CD4-positive, alpha-beta T cell treated with Interferon alpha-2 for 1 hour (primary cell): ENCODE measurements around the gene ORC3.

Experiments
- DNase-seq, 2 donors: peaks; one replicate each; pipeline ENCODE4 v3.0.0-alpha.2; 2020 to 2022

Gene ORC3

DNA sequence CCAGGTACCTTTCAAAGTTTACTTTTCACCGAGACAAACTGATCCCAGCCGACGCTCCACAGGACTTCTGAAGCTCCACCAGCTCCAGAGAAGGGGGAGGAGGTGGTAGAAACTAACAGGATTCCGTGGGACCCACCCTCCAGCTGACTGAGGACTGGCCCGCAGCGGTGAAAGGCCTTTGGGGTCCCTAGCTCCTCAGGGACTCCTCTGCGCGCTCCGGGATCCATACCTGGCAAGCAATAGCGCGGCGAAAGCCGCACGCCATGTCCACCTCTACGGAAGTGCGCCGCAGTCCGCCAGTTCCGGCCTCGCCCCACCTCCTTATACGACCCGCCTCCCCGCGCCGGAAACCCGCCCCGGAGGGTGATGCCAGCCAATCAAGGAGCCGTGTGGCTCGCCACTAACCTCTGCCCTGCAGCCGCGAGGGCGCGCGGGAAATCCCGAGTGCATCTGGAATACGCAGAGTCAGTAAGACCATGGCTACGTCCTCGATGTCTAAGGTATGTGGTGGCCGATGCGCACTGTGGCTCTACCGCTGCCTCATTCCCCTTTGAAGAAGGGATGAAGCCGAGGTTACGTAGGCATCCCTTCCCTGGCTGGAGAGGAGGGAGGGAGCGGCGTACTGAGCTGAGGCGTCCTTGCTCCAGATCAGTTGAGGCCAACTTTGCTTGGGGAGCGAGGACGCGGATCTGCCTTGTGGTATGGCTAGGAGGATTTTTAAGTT is at the start of gene ORC3, which contains the start of gene RARS2:
Gene ORC3, plus strand, starts transcription at position 443 of the 724 bp plus-strand sequence. Its CDS starts 34 bp downstream, at position 477.
Gene RARS2, minus strand, starts transcription at position 295 of the 724 bp plus-strand sequence. Its CDS starts 30 bp downstream, at position 265.
- peak; percentile 92 to 95 for DNase-seq

DNA sequence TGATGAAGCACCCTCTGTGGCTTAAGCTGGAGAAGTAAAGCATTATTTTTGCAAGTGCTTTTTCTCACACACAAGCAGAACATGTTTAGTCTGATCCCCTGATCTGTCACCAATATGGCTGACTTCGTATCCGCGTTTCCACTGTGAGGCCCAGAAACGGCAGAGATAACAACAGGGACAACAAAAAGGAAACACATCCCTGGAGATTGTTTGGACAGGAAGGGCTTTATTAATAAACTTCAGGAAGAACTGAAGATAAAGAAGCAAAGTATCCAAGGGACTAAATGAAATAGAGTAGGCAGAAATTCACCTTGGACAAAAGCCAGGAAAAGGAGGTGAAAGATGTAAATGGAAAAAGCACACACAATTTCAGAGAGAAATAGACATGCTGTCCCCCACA is 49.4 kb upstream of the ORC3 start:
- no peak for DNase-seq

DNA sequence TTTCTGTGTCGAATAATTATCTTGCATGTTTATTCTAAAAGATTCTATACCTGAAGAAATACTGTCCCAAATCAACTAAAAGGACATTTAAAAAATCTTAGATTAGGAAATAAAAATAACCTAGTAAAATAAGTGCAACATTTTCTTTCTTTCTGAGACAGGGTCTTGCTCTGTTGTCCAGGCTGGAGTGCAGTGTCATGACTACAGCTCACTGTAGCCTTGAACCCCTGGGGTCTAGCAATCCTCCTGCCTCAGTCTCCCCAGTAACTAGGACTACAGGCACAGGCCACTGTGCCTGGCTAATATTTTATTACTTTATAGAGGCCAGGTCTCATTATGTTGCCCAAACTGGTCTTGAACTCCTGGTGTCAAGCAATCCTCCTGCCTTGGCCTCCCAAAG is 48.9 kb upstream of the ORC3 start:
- no peak for DNase-seq

DNA sequence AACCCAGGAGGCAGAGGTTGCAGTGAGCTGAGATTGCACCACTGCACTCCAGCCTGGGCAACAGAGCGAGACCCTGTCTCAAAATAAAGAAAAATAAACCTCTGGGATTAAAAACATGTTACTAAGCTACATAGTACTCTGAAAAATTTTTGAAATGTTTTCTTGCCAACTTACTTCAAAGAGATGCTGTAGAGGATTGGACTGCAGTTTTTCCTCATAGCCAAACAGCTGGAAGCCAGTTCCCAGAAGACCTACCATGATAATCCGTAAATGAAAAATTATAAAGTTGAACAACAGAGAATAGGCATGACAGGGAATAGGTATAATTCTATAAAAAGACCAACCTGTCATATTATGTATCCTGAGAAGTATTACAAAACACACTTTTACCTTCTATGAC is 48.2 kb upstream of the ORC3 start:
- DNase-seq: no peak

DNA sequence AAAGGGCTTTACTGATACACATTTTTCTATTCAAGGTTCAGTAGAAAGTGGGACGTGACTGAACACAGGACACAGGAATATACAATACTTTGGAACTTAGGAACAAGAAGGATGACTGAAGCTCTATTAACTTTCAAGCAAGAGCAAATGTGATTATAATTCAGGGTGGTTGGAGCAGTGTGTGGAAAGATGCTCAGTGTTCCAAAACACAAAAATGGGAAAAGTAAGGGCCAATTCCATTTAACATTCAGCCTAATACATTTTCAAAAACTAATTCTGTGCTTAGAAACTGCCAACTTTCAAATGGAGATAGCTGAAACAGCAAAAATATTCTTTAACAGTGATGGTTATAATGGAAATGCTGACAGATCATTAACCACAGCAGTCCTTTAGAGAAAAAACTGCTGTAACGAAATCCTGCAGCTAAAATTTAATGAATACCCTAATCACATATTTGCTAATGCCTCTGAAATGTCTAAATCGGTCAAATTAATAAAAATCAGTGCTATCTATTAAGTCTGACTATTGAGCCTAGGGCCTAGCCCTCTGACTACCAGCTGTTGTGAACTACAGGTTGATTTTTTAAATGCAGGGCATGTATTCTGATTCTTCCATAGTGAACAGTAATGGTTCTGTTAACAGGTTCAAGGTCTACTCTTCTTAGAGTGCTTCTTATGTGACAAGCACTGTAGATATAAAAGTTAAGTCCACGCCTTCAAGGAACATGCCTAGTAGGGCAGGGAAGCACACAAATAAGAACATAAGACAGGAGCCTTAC is 46.0 kb upstream of the ORC3 start:
- no peak for DNase-seq

DNA sequence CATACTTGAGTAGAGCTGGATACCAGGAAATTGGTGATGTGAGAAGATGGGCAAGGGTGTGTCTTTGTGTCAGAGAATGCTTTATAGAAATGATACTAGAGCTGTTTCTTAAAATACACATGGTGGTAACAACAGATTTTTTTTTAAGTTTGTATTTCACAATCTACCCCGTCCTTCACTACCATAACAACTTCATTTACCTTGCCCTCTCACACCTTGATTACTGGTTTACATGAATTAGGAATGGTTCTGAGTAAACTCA is 45.5 kb upstream of the ORC3 start:
- DNase-seq: no peak

DNA sequence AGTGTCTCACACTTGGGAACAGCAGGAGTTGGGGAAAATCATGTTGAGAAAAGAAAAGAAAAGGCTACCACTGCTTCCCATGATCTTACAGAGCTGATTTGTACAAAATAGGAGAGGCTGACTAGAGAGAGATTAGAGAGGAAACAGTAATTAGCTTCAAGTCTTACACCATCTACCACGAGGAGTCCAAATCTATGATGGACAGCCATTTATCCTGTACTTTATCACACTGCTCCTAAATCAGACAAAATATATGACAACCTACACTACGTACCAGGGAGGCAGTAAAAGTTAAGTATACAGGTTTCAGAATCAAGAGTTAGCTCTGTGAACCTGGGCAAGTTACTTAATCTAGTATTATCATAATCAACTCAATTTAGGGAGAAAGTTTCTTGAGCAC is 38.1 kb upstream of the ORC3 start:
- no peak for DNase-seq

DNA sequence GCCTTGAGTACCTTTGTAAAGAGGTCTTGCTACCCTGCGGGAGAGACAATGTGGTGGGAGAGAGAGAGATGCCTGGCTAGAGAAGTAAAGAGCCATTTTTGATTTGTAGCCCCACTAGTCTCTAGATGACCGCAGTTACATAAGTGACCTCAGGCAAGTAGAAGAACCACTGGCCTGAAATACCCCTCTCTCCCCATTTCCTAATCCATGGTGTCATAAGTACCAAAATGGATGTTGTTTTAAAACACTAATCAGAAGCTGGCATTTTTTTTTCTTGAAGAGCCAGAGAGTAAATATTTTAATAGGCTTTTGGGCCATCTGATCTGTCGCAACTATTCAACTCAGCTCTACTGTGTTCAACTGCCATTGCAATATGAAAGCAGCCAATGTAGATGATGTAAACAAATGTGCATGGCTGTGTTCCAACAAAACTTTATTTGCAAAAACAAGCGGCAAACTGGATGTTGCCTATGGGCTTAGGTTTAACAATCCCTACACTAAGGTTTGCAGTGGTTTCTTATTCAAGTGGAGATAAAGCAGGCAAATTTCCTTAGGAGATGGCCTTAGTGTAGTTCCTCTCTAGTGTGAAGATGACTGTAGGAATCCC is 36.7 kb upstream of the ORC3 start:
- no peak for DNase-seq

DNA sequence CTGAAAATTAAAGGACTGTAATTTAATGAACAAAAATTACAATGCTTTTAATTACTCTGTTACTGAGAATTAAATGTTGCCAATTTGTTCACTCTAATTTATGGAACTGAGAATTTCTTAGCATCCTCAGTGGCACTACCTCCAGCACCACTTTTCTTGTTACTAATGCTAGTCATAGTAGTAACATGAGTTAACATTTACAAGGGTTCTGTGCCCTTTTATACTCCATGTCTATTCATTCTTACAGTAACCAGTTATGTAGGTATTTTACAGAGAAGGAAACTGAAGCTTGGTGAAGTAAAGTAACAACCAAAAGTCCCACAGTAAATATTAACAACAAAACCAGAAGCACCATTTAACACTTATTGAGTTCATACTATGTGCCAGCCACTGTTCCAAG is 34.4 kb upstream of the ORC3 start:
- no peak for DNase-seq

DNA sequence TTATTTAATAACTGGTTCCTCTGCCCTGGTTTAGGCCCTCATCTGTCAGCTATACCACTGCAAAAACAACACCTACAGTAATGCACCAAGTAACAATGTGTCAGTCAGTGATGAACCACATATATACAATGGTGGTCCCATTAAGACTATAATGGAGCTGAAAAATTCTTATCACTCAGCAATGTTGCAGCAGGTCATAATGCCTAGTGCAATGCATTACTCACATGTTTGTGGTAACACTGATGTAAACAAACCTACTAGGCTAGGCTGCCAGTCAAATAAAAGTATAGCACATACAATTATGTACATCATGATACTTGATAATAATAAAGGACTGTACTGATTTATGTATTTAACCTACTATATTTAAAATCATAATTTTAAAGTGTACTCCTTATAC is 31.5 kb upstream of the ORC3 start:
- no peak for DNase-seq

DNA sequence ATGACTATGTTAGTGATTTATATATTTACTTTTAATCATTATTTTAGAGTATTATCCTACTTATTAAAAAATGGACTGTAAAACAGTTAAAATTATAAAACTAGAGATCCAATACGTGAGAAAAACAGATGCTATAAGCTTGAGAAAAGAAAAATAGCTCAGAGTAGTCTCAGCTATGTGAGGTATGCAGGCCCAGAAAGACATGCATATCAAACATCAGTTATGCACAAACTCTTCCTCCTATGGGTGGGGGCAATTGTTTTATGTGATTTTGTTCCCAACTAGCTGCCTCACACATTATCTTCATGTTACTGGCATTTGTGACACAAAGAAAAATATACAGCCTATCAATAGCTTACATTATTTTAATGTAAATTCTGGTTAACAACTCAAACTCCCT is 28.9 kb upstream of the ORC3 start:
- no peak for DNase-seq

DNA sequence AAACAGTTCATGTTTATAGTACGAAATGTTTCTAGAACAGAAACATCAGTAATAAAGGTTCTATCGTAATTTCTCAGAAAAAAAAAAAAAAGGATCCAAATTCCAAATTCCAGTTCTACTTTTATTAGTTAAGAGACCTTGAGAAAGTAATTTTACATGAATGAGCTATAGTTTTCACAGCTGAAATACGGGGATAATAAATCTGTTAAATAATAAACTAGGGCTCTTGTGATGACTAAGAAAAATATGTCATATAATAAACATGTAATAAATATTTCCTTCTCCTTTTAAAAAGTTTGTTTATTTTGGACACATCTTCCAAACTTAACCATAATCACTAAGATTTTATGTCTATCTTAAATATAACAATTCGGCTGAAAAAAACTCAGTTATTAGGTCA is 17.9 kb upstream of the ORC3 start:
- DNase-seq: no peak

DNA sequence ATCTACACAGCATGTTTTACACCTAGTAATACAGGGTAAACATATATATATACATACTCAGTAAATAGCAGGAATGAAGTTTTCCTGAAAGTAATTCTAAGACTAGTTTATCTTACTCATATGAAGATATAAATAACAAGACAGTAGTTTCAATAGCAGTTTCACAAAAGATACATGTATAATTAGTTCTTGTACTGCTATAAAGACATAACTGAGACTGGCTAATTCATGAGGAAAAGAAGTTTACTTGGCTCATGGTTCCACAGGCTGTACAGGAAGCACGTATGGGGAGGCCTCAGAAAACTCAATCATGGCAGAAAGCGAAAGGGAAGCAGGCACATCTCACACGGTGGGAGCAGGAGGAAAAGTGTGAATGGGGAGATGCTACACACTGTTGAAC is 17.1 kb upstream of the ORC3 start:
- no peak for DNase-seq

DNA sequence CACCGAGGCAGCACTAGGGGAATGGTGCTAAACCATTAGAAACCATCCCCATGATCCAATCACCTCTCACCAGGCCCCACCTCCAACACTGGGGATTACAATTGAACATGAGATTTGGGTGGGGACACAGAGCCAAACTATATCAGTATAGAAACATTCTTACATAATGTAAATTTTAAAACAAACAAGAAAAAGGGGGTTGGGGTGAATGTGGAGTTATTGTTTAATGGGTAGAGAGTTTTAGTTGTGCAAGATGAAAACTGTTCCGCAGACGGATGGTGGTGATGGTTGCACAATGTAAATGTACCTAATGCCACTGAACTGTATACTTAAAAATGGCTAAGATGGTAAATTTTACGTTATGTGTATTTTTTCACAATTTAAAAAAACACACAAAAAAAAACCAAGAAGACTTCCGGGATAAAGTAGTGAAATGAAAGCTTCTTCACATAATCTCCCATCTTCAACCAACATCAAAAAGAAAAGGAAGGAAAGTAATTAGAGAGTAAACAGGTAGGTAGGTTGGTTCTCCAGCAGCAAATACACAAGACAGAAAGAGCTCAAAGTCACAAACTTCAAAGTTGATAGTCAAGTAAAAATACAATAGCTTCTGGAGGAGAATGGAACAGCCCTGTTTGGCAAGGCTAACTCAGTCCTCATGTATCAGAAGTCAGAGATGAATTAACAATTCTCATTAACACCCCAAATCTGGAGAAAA is 16.5 kb upstream of the ORC3 start:
- DNase-seq: no peak

DNA sequence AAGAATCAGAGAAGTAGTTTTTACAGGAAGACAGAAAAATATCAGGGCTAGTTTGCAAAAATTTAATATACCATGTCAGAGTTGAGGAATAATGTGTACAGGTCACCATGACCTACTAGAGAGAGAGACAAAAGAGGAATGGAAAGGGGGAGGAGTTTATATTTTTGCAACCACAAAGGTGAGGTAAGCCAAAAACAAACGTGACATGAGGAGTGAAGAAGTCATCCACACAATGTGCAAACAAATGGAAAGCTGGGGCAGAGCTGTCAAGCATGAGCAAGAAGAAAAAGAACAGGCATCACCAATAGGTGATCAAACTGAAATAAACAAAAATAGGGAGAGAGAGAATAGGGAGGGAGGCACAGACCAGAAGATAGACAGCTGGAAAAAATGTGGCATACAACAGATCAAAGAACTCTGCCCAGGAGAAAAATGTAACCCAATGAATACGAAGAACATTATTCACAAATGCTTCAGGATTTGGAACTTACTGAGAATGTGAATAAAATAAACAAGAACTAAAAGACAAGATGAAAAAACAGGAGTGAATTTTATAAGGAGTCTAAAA is 15.6 kb upstream of the ORC3 start:
- peak in 1 of 2 donors; percentile 11 for DNase-seq

DNA sequence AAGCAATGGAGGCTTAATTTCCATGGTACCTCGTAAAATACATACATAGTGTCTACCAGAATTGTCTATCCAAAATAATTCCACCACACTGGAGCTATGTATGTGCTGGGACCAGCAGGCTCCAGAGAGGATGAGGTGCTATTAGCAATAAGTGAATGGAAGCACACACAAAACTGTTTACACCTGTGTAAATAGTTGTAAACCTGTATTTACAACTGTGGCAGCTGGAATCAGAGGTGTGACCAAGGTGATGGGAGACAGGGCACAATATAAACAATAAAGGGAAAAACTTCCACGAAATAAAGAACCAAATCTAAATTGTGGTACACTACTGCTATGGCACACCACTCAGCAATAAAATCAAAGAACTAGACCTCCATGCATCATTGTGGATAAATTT is 14.5 kb upstream of the ORC3 start:
- DNase-seq: no peak

DNA sequence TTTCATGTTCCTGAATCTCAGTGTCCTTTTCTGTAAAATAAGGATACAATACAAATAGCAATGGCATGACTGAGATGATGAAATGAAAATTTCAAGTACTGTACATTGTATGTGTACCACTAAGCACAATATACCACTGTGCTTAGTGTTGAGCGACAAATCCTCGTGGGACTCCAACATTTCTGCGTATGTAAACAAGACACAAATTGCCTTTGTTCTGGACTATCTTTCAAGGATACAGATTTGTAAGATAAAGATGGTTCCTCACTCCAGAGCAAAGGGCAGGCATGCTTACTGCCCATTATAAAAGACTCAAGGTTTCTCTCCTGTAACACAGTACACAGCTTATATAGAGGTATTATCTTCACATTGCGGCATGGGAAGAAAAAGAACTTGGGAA is 6.1 kb upstream of the ORC3 start:
- DNase-seq: no peak

DNA sequence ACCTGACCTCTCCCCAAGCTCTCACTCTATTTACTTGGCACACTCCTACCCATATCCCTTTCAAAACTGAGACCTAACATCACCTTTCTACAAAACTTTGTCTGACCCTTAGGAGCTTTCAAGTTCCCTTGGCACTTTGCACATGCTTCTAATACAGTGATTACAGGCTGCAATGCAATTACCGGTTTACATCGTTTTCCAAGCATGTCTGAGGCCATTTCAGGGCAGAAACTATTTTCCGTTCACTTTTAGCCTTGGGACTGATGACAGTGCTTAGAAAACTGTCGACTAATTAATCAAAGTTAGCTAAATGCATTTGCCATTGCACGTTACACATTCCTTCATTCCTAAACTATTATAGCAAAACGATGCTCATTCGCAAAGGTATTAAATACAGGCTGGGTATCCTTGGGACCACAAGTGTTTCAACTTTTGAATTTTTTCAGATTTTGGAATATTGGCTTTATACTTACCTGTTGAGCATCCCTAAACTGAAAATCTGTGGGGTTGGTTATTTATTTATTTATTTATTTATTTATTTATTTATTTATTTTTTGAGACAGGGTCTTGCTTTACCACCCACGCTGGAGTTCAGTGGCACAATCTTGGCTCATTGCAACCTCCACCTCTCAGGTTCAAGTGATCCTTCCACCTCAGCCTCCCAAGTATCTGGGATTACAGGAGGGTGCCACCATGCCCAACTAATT is 3.4 kb upstream of the ORC3 start:
- no peak for DNase-seq

DNA sequence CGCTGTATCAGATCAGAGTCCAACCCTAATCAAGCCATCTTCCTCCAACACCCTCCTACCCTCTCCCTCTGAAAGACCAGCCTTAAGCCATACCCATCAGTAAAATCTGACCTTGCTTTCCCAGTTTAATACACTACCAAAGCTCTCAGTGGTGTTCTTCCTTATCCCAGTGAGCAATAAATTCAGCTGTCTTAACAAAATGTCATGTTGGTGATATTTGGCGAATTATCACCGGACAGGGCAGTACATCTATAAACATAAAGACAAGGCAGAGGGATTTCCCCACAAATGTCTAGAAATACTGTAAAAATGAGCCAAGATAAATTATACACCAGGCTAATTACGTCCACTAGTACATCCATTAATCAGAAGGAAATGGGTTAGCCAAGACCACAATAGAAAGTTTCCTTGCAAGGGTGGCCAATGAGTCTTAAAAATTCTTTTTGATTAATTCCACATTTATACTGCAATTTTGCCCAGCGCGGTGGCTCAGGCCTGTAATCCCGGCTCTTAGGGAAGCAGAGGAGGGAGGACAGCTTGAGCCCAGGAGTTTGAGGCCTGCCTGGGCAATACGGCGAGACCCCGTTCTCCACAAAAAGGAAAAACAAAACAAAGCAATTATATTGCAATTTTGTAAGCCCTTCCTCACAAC is 1.1 kb upstream of the ORC3 start:
- DNase-seq: no peak

DNA sequence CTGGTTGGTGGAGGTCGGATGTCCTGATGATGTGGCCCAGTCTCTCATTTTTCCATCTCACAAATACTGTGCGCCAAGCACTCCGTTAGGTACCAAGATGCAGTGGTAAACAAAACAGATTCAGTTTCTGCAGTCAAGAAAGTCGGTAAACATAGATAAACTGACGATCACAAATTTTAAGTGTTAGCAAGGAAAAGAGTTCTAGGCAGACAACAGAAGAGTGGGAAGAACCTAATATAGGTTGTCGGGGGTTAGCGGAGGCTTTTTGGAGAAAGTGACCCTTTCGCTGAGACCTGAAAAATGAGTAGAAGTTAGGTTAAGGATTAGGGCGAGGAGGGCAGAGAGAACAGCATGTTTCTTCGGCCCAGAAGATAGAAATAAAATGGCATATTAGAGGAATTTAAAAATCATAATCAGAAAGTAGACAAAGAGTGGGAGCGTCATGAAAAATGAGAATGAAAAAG is 514 bp downstream of the ORC3 start:
- no peak for DNase-seq

DNA sequence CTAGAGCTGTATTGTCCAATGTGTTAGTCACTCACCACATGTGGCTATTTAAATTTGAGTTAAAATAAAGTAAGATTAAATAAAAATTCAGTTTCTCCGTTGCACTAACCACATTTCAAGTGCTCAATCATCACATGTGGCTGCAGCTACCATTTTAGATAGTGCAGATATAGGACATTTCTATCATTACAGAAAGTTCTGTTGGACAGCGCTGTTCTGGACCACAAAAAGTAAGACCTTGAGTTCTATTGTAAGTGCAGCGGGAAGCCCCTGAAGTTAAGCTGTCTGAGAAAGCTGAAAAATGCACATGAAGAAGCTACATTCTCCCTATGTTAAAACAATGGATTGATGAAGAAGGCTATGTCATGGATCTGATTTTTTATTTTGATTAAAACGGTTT is 1.1 kb downstream of the ORC3 start:
- no peak for DNase-seq

DNA sequence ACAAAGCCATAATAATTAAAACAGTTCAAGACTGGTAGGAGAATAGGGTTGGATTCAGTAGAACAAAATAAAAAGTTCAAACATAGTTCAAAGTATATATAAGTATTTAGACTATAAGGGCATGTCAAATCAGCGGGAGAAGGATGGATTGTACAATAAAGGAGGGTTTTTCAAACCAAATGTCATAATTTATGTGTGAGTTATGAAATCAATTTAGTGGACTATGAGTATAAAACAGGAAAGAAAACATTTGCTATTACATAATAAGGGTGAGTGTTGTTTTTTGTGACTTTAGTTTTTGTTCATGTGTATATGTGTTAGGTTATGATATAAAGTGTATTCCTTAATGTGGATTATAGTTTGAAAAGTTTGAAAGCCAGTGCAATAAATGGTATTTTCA is 10.6 kb downstream of the ORC3 start:
- DNase-seq: no peak
